ENCODE measurements around the gene ATP5ME.

ATP5ME gene

DNA sequence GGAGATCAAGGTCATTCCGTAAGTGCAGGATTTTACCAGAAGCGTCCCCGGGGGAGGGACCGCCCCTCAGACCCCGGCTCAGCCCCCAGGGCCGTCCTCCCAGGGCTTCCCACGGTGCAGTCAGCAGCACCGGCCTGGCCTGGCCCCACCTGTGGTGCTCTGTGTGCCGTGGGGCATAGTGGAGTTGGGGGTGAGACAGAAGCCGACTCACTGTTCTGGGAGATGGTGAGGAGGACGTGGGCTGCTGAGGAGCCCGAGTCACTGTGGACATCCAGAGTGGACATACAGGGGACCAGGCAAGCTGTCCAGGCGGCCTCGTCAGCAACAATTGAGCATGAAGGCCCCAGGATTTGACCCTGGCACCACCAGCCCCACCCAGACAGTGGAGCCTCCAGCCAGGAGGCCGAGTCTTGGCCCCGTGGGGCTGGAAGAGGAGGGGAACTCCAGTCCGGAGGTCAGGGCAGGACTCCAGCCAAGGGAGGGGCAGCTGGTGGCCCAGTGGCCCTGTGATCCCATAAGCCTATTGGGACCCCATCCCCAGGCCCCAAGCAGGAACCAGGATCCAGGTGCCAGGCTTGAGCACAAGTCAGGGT is 19.1 kb downstream of the ATP5ME start:
- Histone ChIP-seq H3K27me3 (ENCODE audit: control insufficient read depth in 1 of 2, insufficient read depth in 2 of 2, low read length in 2 of 2) (peaks cover 0 to 32% of the 10 kb centered on the region in 2 donors), H3K4me1 (ENCODE audit: insufficient read depth, low read length) (no peaks in the 10 kb centered on the region), H3K4me3 (ENCODE audit: low read depth in 1 of 2, low read length in 2 of 2) (no peak overlapping the region), H3K27ac (ENCODE audit: low read depth, low read length) (no peak overlapping the region), H3K36me3 (ENCODE audit: insufficient read depth, low read length) (no peaks in the 10 kb centered on the region), H3K9ac (ENCODE audit: low read length) (no peak overlapping the region), H3K9me3 (ENCODE audit: low read length) (no peaks in the 10 kb centered on the region)

DNA sequence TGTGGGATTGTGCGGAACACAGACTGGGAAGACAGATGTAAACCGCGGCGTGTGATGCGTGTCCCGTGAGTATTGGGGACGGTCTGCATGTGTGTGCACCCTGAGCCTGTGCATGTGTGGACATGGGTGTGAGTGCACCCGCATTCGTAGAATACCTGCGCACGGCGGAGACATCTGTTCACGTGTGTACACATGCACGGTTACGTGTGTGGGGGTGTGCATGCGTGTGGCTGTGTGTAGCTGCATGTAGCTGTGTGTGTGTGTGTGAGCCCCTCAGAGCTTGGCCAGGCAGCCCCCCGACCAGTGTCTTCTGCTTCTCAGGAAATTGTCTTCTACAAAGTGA is 19.6 kb downstream of the ATP5ME start:
- no peaks in the 10 kb centered on the region for H3K4me1 ChIP-seq (ENCODE audit: insufficient read depth, low read length)
- no peak overlapping the region for H3K4me3 ChIP-seq (ENCODE audit: low read depth in 1 of 2, low read length in 2 of 2)
- H3K9ac ChIP-seq (ENCODE audit: low read length) = no peak overlapping the region
- no peaks in the 10 kb centered on the region for H3K9me3 ChIP-seq (ENCODE audit: low read length)
- no peaks in the 10 kb centered on the region for H3K36me3 ChIP-seq (ENCODE audit: insufficient read depth, low read length)
- no peak overlapping the region for H3K27ac ChIP-seq (ENCODE audit: low read depth, low read length)
- peaks cover 0 to 36% of the 10 kb centered on the region in 2 donors for H3K27me3 ChIP-seq (ENCODE audit: control insufficient read depth in 1 of 2, insufficient read depth in 2 of 2, low read length in 2 of 2)

DNA sequence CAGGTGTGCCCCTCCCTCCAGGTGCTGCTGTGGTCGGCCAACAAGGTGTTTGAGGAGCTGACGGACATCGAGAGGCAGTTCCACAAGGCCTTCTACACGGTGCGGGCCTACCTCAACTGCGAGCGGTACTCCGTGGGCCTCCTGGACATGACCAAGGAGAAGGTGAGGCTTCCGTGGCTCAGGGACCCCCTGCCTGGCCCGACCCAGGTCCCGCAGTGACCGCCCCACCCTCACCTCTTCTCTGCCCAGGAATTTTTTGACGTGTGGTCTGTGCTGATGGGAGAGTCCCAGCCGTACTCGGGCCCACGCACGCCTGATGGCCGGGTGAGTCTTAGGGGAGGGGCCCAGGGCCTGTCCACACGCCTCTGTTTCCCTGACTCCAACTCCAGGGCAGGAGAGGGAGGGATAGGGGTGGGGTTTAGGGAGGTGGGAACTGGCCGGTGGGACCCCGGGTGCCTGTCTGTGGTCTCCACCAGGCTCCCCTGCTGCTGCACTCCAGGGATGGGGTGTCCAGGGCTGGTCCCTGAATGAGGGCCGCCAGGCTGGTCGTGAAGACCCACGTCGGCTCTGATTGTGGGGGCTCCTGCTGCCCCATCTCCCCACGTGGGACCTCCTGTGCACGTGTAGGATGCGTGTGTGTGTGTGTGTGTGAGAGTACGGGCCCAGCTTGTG is 20.1 kb downstream of the ATP5ME start:
- Histone ChIP-seq H3K27ac (ENCODE audit: low read depth, low read length) (no peak overlapping the region), H3K9ac (ENCODE audit: low read length) (no peak overlapping the region), H3K4me3 (ENCODE audit: low read depth in 1 of 2, low read length in 2 of 2) (no peak overlapping the region), H3K27me3 (ENCODE audit: control insufficient read depth in 1 of 2, insufficient read depth in 2 of 2, low read length in 2 of 2) (peaks cover 0 to 41% of the 10 kb centered on the region in 2 donors), H3K4me1 (ENCODE audit: insufficient read depth, low read length) (no peaks in the 10 kb centered on the region), H3K36me3 (ENCODE audit: insufficient read depth, low read length) (no peaks in the 10 kb centered on the region), H3K9me3 (ENCODE audit: low read length) (no peaks in the 10 kb centered on the region)

DNA sequence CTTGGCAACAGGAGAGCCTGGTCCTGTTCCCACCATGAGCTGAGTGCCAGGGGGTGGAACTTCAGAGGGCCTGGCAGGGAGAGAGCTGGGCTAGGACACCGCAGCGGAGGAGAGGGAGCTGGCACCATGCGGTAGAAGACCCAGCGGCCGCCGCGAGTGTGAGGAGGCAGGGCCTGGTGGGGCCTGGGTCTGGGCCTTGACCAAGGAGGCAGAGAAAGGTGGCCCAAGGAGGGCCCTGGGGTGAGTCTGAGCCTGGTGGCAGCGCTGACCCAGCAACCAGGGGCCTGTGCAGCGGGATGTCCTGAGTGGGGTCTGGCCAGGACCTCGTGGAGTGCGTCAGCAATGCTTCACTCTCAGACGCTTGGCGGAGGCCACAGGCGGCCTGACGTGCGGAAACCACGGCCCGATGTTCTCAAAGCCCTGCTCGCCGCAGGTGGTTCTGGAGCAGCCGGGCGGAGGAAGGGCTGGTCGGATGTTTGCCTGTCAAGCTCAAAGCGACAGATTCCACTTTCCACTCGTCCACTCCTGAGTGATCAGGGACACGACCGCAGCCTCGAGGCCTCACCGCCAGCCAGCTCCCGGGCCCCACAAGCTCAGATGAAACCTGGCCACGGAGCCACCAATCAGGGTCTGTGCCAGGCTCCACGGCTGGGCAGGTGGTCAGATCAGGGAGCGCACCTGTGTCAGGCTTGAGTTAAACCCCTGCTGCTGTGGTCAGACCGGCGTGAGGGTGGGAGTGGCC is 20.8 kb downstream of the ATP5ME start:
- H3K27ac ChIP-seq (ENCODE audit: low read depth, low read length) = no peak overlapping the region
- no peaks in the 10 kb centered on the region for H3K4me1 ChIP-seq (ENCODE audit: insufficient read depth, low read length)

DNA sequence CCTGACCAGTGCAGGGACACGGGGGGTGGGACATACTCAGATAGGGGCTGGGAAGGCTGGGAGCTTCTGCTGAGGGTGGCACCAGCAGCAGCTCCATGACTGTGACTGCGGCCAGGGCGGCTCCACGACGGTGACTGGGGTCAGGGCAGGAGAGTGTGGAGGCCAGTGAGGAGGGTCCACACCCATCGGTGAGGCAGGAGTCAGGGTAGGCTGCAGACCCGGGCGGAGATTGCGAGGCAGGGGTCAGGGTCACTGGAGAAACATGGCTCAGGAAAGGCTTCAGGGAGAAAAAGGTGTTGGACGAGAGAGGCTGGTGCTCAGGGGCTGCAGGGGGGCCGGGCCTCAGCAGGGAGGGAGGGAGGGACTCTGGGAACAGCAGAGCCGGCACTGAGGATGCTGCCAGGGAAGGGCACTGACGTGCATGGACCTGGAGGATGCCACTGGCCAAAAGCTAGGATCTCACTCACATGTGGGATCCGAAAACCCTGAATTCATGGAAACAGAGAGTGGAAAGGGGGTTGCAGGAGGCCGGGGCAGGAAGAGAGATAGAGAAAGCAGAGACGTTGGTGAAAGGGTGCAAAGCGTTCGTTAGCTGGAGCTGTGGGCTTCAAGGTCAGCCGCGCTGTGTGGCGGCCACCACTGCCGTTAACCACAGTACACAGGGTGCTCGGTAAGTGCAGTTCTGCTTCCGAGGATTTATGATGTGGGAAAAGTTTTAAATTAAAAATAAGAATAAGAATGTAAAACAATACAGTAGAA is 22.0 kb downstream of the ATP5ME start:
- no peak overlapping the region for H3K9ac ChIP-seq (ENCODE audit: low read length)
- peaks cover 0 to 49% of the 10 kb centered on the region in 2 donors for H3K27me3 ChIP-seq (ENCODE audit: control insufficient read depth in 1 of 2, insufficient read depth in 2 of 2, low read length in 2 of 2)
- no peaks in the 10 kb centered on the region for H3K9me3 ChIP-seq (ENCODE audit: low read length)
- H3K4me1 ChIP-seq (ENCODE audit: insufficient read depth, low read length) = no peaks in the 10 kb centered on the region
- no peak overlapping the region for H3K27ac ChIP-seq (ENCODE audit: low read depth, low read length)
- no peaks in the 10 kb centered on the region for H3K36me3 ChIP-seq (ENCODE audit: insufficient read depth, low read length)
- no peak overlapping the region for H3K4me3 ChIP-seq (ENCODE audit: low read depth in 1 of 2, low read length in 2 of 2)

More for the DNA sequence above, 20.8 kb downstream of the ATP5ME start:
- Histone ChIP-seq H3K4me3 (ENCODE audit: low read depth in 1 of 2, low read length in 2 of 2) (no peak overlapping the region), H3K36me3 (ENCODE audit: insufficient read depth, low read length) (no peaks in the 10 kb centered on the region), H3K9ac (ENCODE audit: low read length) (no peak overlapping the region), H3K27me3 (ENCODE audit: control insufficient read depth in 1 of 2, insufficient read depth in 2 of 2, low read length in 2 of 2) (peaks cover 0 to 46% of the 10 kb centered on the region in 2 donors), H3K9me3 (ENCODE audit: low read length) (no peaks in the 10 kb centered on the region)

DNA sequence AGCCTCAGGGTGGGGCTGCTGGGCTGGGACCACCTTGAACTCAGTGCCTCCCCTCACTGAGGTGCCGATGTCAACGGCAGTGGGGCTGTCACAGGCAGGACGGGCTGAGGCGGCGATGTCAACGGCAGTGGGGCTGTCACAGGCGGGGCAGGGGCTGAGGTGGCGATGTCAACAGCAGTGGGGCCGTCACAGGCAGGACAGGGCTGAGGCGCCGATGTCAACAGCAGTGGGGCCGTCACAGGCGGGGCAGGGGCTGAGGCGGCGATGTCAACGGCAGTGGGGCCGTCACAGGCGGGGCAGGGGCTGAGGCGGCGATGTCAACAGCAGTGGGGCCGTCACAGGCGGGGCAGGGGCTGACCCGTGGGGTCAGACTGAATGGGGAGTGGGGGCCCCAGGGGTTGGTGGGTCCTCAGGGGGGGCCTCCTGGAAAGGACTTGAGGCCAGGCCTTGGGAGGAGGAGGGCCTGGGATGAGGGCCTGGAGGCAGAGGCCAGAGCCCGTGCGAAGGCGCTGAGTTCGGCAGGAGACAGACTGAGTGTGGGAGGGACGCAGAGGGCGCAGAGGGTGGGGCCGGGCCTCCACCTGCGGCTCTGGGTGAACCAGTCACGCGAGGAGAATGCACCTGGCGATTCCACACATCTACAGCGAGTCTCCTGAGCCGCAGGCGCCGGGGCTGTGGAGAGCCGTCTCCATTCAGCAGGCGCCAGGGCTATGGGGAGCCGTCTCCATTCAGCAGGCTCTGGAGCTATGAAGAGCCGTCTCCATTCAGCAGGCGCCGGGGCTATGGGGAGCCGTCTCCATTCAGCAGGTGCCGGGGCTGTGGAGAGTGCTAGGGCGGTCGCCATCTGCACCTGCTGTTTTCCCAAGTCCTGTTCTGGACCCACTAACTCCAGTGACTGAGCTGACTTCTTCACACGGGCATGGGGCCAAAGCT is 22.9 kb downstream of the ATP5ME start:
- Histone ChIP-seq H3K9me3 (ENCODE audit: low read length) (no peaks in the 10 kb centered on the region), H3K9ac (ENCODE audit: low read length) (no peak overlapping the region), H3K27me3 (ENCODE audit: control insufficient read depth in 1 of 2, insufficient read depth in 2 of 2, low read length in 2 of 2) (peaks cover 0 to 52% of the 10 kb centered on the region in 2 donors), H3K27ac (ENCODE audit: low read depth, low read length) (no peak overlapping the region), H3K4me3 (ENCODE audit: low read depth in 1 of 2, low read length in 2 of 2) (no peak overlapping the region), H3K36me3 (ENCODE audit: insufficient read depth, low read length) (no peaks in the 10 kb centered on the region), H3K4me1 (ENCODE audit: insufficient read depth, low read length) (no peaks in the 10 kb centered on the region)

DNA sequence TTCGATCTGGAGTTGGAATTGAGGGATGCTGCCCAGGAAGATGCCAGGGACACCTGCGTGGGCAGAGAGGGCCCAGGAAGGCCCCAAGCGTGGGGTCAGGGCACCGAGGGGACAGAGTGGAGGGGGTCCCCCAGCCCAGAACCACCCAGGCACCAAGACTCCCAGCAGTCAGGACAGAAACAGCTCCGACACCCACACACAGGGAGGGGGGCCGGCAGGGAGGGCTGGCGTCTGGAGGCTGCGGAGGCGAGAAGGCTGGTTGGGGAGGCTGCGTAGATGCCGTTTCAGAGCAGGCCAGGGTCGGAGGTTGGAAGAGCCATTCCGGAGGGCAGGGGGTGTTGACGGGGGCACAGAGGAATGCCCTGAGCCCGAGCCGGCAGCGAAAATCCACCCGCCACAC is 23.6 kb downstream of the ATP5ME start:
- Histone ChIP-seq H3K4me3 (ENCODE audit: low read depth in 1 of 2, low read length in 2 of 2) (no peak overlapping the region), H3K36me3 (ENCODE audit: insufficient read depth, low read length) (no peaks in the 10 kb centered on the region), H3K9me3 (ENCODE audit: low read length) (no peaks in the 10 kb centered on the region), H3K27ac (ENCODE audit: low read depth, low read length) (no peak overlapping the region), H3K4me1 (ENCODE audit: insufficient read depth, low read length) (no peaks in the 10 kb centered on the region), H3K9ac (ENCODE audit: low read length) (no peak overlapping the region), H3K27me3 (ENCODE audit: control insufficient read depth in 1 of 2, insufficient read depth in 2 of 2, low read length in 2 of 2) (peaks cover 0 to 49% of the 10 kb centered on the region in 2 donors)

DNA sequence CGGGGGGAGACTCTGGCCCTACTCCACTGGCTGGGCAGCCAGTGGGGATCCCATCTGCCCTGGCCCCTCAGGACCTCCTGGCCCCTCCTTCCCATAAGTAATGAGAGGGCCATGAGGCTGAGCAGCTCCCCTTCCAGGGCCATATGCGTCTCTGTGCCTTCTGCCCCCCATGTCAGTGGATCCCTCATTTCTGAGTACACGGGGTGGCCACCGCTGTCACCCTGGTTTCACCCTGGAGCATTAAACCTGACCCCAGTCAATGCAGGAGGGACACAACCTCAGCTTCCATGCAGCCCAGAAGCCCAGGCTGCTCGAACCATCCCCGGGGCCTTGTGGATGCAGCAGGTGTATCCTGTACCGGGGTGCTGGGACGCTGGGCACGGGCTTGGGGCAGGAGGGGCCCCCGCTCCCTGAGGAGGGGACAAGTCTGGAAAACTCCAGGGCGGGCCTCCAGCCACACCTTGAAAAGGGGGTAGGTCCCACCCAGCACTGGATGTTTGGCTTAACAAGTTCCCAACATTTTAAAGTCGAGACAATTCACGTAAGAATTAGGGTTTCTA is 24.2 kb downstream of the ATP5ME start:
- H3K27ac ChIP-seq (ENCODE audit: low read depth, low read length) = no peak overlapping the region
- peaks cover 0 to 42% of the 10 kb centered on the region in 2 donors for H3K27me3 ChIP-seq (ENCODE audit: control insufficient read depth in 1 of 2, insufficient read depth in 2 of 2, low read length in 2 of 2)

DNA sequence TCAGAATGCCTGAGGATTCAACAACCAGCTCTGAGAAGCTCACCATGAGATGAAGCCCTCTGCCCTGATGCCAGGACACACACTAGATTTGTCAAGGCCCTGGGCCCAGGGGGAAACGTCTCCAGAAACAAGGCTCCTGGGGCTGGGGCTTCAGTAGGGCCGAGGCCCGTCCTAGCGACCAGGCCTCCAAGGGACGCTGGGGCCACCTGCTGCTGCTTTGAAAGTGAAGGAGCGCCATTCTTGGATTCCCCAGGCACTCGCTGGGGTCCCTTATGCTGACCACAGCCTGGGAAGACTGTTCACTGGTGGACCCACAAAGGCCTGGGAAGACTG is 24.8 kb downstream of the ATP5ME start:
- H3K9me3 ChIP-seq (ENCODE audit: low read length) = no peaks in the 10 kb centered on the region
- no peak overlapping the region for H3K4me3 ChIP-seq (ENCODE audit: low read depth in 1 of 2, low read length in 2 of 2)
- H3K27me3 ChIP-seq (ENCODE audit: control insufficient read depth in 1 of 2, insufficient read depth in 2 of 2, low read length in 2 of 2) = peaks cover 0 to 40% of the 10 kb centered on the region in 2 donors
- H3K27ac ChIP-seq (ENCODE audit: low read depth, low read length) = no peak overlapping the region
- H3K9ac ChIP-seq (ENCODE audit: low read length) = no peak overlapping the region
- H3K4me1 ChIP-seq (ENCODE audit: insufficient read depth, low read length) = no peaks in the 10 kb centered on the region
- H3K36me3 ChIP-seq (ENCODE audit: insufficient read depth, low read length) = no peaks in the 10 kb centered on the region

More for the DNA sequence above, 24.2 kb downstream of the ATP5ME start:
- no peaks in the 10 kb centered on the region for H3K9me3 ChIP-seq (ENCODE audit: low read length)
- H3K9ac ChIP-seq (ENCODE audit: low read length) = no peak overlapping the region
- no peak overlapping the region for H3K4me3 ChIP-seq (ENCODE audit: low read depth in 1 of 2, low read length in 2 of 2)
- no peaks in the 10 kb centered on the region for H3K4me1 ChIP-seq (ENCODE audit: insufficient read depth, low read length)
- no peaks in the 10 kb centered on the region for H3K36me3 ChIP-seq (ENCODE audit: insufficient read depth, low read length)

DNA sequence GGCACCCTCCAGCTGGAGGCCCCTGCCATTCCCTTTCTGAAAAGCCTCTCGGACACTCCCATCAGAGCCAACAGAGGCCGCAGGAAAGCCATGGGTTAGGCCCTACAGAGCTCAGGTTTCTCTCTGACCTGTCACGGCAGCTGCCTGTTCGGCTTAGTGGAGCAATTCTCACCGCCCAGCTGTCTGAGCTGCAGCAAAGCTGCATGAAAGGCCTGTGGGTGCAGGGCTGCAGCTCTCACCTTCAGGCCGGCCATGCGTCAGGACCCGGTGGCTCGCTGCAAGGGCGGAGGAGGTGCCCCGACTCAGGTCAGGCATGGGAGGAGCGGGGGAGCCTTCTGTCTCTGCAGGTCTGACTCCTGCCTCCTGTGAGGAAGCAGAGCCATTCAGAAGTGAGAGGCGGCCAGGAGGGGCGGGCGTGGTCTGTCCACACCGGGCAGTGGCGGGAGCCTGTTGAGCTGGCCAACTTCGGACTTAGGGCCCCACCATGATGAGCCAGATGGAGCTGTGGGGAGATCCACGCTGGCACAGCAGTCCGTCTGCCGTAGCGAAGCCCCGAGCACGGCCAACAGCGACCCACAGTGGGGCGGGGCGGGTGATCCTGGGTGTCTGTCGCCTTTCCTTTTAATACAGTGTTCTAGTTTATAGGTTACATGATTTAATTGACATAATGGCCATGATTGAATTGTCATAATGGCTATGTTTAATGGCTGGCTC is 25.3 kb downstream of the ATP5ME start:
- Histone ChIP-seq H3K27ac (ENCODE audit: low read depth, low read length) (no peak overlapping the region), H3K4me1 (ENCODE audit: insufficient read depth, low read length) (no peaks in the 10 kb centered on the region), H3K9ac (ENCODE audit: low read length) (no peak overlapping the region), H3K9me3 (ENCODE audit: low read length) (no peaks in the 10 kb centered on the region), H3K27me3 (ENCODE audit: control insufficient read depth in 1 of 2, insufficient read depth in 2 of 2, low read length in 2 of 2) (peaks cover 0 to 40% of the 10 kb centered on the region in 2 donors), H3K36me3 (ENCODE audit: insufficient read depth, low read length) (no peaks in the 10 kb centered on the region), H3K4me3 (ENCODE audit: low read depth in 1 of 2, low read length in 2 of 2) (no peak overlapping the region)

Data from muscle layer of colon (tissue), 2 donors.